Fibroblast of lung (primary cell): ENCODE results near the gene ITSN1.

Source experiments
- CTCF ChIP-seq, 2 donors: IDR thresholded peaks in 1 of 2; conservative IDR thresholded peaks in 1 of 2; 1 replicate in 1 of 2; 2 replicates in 1 of 2; pipeline ENCODE4 v1.5.1; 2011 to 2012; ENCODE audit warnings: low read length in 2 of 2, control low read depth in 1 of 2, inconsistent platforms in 1 of 2, low read depth in 1 of 2, mild to moderate bottlenecking in 1 of 2
- EZH2 ChIP-seq: IDR thresholded peaks from 2 replicates; pipeline ENCODE4 v1.5.1; 2012; ENCODE audit warnings: low read length, control low read depth, mild to moderate bottlenecking; ENCODE audit errors: missing control alignments

DNA sequence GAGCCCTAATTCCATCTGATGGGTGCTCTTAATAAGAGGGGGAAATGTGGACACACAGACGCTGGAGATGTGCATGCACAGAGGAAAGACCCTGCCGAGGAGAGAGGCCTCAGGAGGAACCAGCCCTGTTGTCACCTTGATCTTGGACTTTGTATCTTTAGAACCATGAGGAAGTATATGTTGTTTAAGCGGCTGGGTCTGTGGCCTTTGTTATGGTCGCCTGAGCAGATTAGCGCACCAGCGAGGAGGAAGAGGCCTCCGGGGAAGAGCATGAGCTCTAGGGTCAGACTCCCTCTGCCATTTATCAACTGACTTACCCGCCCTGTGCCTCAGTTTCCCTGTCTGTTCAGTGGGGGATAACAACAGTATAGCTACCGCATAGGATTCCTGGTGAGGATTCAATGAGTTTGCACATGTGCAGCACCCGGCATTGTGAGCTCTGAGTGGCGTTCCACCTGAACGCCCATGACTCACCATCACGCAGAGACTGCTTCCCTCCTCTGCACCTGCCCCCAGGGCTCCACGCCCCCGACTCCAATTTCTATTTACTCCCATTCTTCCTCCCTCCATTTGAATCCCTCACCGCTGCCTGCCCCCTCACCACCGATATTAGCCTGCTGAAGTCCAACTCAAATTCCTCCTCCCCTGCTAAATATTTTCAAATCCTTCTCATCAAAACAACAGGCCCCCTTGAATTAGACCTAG, 206.1 kb downstream of the ITSN1 start:
- TF ChIP-seq EZH2 (no peak), CTCF (conservative IDR thresholded peaks at IDR 0.05 in 1 of 2, IDR thresholded peaks at IDR 0.05 in 1 of 2; ENCODE audit: low read depth in 1 of 2, low read length in 2 of 2) (no peak)
